ENCODE data around the gene RNF31. TPM values are rescaled to one million over a fixed set of nuclear protein-coding genes. Genes with fewer than 3 reads are reported as not detected.

RNF31 gene
- total RNA-seq, 2 experiments from 2014 or later: 46.0 to 57.8 TPM

DNA sequence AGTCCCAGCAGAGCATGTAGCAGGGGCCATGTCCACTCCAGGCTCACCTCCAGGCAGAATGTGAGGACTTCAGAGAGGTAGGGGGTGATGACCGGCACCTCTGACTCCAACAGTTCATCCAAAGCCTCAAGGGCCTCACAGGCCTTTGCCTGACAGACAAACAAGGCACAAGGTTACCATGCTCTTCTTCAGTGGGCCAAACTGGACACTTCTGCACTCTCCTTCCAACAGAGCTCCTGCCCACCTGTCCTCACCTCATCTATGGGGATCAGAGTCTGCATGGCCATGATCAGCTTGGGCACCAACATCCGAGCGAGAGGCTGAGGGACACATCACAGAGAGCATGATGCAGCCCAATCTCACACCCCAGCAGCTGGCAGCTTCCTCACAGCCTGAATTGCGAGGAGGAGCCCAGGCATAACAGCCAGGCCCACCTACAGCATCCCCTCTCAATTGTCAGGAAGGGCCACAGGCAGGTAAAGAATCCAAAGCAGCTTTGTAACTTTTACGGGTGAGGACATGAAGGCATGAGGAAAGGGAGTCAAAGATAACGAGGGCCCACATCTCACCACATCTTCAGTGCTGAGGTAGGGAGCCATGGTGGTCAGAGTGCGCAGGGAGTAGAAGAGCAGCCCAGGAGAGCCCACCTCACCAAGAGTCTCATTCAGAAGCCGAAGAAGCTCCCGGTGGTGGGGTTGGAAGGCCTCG, 39.7 kb downstream of the RNF31 start:
- intact Hi-C loops (cut with DNase I, micrococcal nuclease): loop anchor here in 1 of 2 experiments (2.0 to 5.0 kb wide), 2 partner anchors 22 to 40 kb away; partner anchors contain the start of genes PSME2 and RNF31
- peak overlapping the region; percentile 61 for H3K4me3 Mint-ChIP-seq
- TF ChIP-seq, protein P1, sequence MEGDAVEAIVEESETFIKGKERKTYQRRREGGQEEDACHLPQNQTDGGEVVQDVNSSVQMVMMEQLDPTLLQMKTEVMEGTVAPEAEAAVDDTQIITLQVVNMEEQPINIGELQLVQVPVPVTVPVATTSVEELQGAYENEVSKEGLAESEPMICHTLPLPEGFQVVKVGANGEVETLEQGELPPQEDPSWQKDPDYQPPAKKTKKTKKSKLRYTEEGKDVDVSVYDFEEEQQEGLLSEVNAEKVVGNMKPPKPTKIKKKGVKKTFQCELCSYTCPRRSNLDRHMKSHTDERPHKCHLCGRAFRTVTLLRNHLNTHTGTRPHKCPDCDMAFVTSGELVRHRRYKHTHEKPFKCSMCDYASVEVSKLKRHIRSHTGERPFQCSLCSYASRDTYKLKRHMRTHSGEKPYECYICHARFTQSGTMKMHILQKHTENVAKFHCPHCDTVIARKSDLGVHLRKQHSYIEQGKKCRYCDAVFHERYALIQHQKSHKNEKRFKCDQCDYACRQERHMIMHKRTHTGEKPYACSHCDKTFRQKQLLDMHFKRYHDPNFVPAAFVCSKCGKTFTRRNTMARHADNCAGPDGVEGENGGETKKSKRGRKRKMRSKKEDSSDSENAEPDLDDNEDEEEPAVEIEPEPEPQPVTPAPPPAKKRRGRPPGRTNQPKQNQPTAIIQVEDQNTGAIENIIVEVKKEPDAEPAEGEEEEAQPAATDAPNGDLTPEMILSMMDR (IDR thresholded peaks at IDR 0.05): no peak
- no peaks in the 10 kb centered on the region for H3K9me3 Mint-ChIP-seq
- Histone ChIP-seq H3K36me3 (ENCODE audit: insufficient read depth, low read length) (peaks cover 58% of the 10 kb centered on the region), H3K4me1 (ENCODE audit: insufficient read depth, low read length) (peaks cover 32% of the 10 kb centered on the region), H3K4me3 (ENCODE audit: low read length) (no peak overlapping the region), H3K27me3 (ENCODE audit: control insufficient read depth in 1 of 2, insufficient read depth in 2 of 2, low read length in 2 of 2) (no peaks in the 10 kb centered on the region), H3K9me3 (ENCODE audit: control insufficient read depth in 1 of 2, insufficient read depth in 1 of 2, low read length in 2 of 2) (no peaks in the 10 kb centered on the region), H3K27ac (ENCODE audit: low read depth in 1 of 2, low read length in 2 of 2) (peak overlapping the region in 1 of 2 donors; percentile 88)
- ATAC-seq (ENCODE audit: poor library complexity) (no peak), DNase-seq (no peak)
- ChIA-PET CTCF (interaction anchor here (0.7 to 2.5 kb wide), 2 partner anchors 8 to 26 kb away, joined by 3 to 24 read pairs; partner anchors contain the start of genes IRF9 and TM9SF1), POLR2A (interaction anchor here (0.6 to 7.4 kb wide), 9 partner anchors 8 to 84 kb away, joined by 3 to 85 read pairs (median 10); partner anchors contain the start of genes CHMP4A, DCAF11, IRF9 and NRL)
- no peaks in the 10 kb centered on the region for H3K27me3 Mint-ChIP-seq
- peak overlapping the region; percentile 67 for H3K27ac Mint-ChIP-seq
- peaks cover 34% of the 10 kb centered on the region for H3K4me1 Mint-ChIP-seq (ENCODE audit: low read depth)
- peaks cover 65% of the 10 kb centered on the region for H3K36me3 Mint-ChIP-seq (ENCODE audit: low read depth)

DNA sequence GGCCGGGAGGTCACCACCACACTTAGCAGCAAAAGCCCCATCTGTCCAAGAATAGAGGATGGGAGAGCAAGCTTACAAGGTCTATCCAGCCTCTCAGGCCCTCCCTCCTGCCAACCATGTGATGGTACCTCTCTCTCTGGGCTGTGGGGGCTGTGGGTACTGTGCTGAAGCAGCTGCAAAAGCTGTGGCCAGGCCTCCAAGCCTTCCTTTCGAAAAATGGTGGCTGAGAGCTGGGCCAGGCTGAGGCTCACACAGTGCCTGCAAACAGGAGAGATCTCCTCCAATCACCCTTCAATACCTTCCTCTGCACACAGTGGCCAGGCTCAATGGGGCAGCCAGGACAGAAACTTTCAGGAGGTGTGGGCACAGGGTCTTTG, 40.2 kb downstream of the RNF31 start:
- H3K36me3 ChIP-seq (ENCODE audit: insufficient read depth, low read length): peaks cover 58% of the 10 kb centered on the region
- peaks cover 65% of the 10 kb centered on the region for H3K36me3 Mint-ChIP-seq (ENCODE audit: low read depth)
- intact Hi-C loops (cut with DNase I, micrococcal nuclease): loop anchor here in 1 of 2 experiments (2.0 to 5.0 kb wide), 2 partner anchors 23 to 40 kb away; partner anchors contain the start of genes PSME2 and RNF31
- TF ChIP-seq, protein P1 (IDR thresholded peaks at IDR 0.05): no peak
- POLR2A ChIA-PET: interaction anchor here (0.6 to 7.4 kb wide), 8 partner anchors 14 to 83 kb away, joined by 3 to 85 read pairs (median 9); partner anchors contain the start of genes CHMP4A, DCAF11, IRF9 and NRL
- peak overlapping the region; percentile 91 for H3K27ac Mint-ChIP-seq
- peak overlapping the region; percentile 75 for H3K4me3 ChIP-seq (ENCODE audit: low read length)
- DNase-seq: no peak
- no peak for ATAC-seq (ENCODE audit: poor library complexity)
- H3K27ac ChIP-seq (ENCODE audit: low read depth in 1 of 2, low read length in 2 of 2): peak overlapping the region in 1 of 2 donors; percentile 88
- CTCF ChIA-PET: interaction anchor here (0.7 to 2.6 kb wide), 3 partner anchors 8 to 28 kb away, joined by 3 to 24 read pairs (median 13); partner anchors contain the start of genes IRF9, MDP1 and TM9SF1
- H3K4me1 Mint-ChIP-seq (ENCODE audit: low read depth): peaks cover 39% of the 10 kb centered on the region
- H3K4me3 Mint-ChIP-seq: peak overlapping the region; percentile 93
- peaks cover 32% of the 10 kb centered on the region for H3K4me1 ChIP-seq (ENCODE audit: insufficient read depth, low read length)
- no peaks in the 10 kb centered on the region for H3K9me3 Mint-ChIP-seq
- H3K27me3 ChIP-seq (ENCODE audit: control insufficient read depth in 1 of 2, insufficient read depth in 2 of 2, low read length in 2 of 2): no peaks in the 10 kb centered on the region
- H3K27me3 Mint-ChIP-seq: no peaks in the 10 kb centered on the region
- H3K9me3 ChIP-seq (ENCODE audit: control insufficient read depth in 1 of 2, insufficient read depth in 1 of 2, low read length in 2 of 2): no peaks in the 10 kb centered on the region

DNA sequence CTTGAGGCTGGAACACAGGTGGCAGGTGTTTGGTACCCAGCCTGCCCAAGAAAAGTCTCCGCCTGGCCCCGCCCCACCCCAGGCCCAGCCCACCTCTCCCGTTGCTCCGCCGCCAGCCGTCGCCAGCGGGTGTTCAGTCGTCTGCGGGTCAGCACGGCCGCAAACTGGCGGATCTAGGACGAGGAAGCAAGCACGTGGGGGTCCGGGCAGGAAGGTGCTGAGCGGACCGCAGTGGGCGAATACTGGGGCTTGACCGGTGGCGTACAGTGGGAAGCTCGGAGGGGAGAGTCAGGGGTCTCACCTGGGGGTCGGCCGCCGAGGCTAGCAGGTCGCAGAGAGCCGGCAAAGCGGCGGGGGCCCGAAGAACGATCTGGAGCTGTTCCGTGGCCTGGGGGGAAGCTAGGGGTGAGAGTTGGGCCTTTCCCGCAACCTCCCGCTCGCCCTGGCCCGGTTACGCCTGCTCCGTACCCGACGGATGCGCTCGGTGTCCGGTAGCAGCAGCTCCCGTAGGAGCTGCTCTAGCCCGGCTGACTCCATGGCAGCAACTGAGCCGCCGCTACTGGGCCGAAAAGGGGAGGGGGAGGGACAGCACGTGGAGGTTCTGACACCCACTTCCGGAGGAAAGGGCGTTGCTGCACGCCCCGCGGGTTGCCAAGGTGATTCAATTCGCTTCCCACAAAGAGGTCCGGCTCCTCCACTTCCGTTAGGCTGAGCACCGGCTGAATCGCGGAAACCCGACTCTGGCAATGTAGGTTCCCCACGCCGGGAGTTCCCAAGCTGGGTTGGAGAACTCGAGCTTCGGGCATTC, 41.2 kb downstream of the RNF31 start, which contains the start of gene IPO4:
IPO4 (minus strand) TSS at position 566 of the 808 bp plus-strand sequence; CDS start at position 537, 29 bp downstream.
- TF ChIP-seq, protein P1 (IDR thresholded peaks at IDR 0.05): no peak
- Mint-ChIP-seq H3K4me1 (ENCODE audit: low read depth) (peaks cover 45% of the 10 kb centered on the region), H3K36me3 (ENCODE audit: low read depth) (peaks cover 63% of the 10 kb centered on the region), H3K9me3 (no peaks in the 10 kb centered on the region), H3K27me3 (no peaks in the 10 kb centered on the region), H3K4me3 (peak within 1 kb of the TSS; percentile 93), H3K27ac (peak within 1 kb of the TSS; percentile 91)
- no peaks in the 10 kb centered on the region for H3K9me3 ChIP-seq (ENCODE audit: control insufficient read depth in 1 of 2, insufficient read depth in 1 of 2, low read length in 2 of 2)
- DNase-seq (peak; percentile 86 to 98 (median 94)), ATAC-seq (ENCODE audit: poor library complexity) (peak; percentile 91)
- H3K27ac ChIP-seq (ENCODE audit: low read depth in 1 of 2, low read length in 2 of 2): peak within 1 kb of the TSS; percentile 70 to 88
- CTCF ChIA-PET: interaction anchor here (0.6 to 2.6 kb wide), 7 partner anchors 27 to 145 kb away, joined by 3 to 24 read pairs (median 4); partner anchors contain the start of genes IRF9, MDP1 and RABGGTA
- H3K36me3 ChIP-seq (ENCODE audit: insufficient read depth, low read length): peaks cover 56% of the 10 kb centered on the region
- H3K4me1 ChIP-seq (ENCODE audit: insufficient read depth, low read length): peaks cover 32% of the 10 kb centered on the region
- intact Hi-C loops (cut with DNase I, micrococcal nuclease): loop anchor here (1.0 to 5.0 kb wide), 5 partner anchors 25 to 74 kb away; partner anchors contain the start of genes PSME2 (in 2 of the 2), RNF31 (in 2 of the 2), CHMP4A (in 1 of the 2) and DCAF11 (in 1 of the 2)
- H3K4me3 ChIP-seq (ENCODE audit: low read length): peak within 1 kb of the TSS; percentile 75
- POLR2A ChIA-PET: interaction anchor here (0.7 to 7.4 kb wide), 23 partner anchors 9 to 122 kb away, joined by 3 to 85 read pairs (median 5); partner anchors contain the start of genes CHMP4A, CIDEB, DCAF11 and DHRS1
- no peaks in the 10 kb centered on the region for H3K27me3 ChIP-seq (ENCODE audit: control insufficient read depth in 1 of 2, insufficient read depth in 2 of 2, low read length in 2 of 2)
